GM12864 (cell line): ENCODE results near the gene EIF3F.

Experiments used
- DNase-seq: peaks from one replicate; pipeline ENCODE4 v3.0.0-alpha.2; 2011; ENCODE audit warnings: low read depth
- H3K4me3 ChIP-seq: 2 replicates; pipeline ENCODE4 v1.5.1; 2011; ENCODE audit warnings: mild to moderate bottlenecking, low read depth, low read length, control low read depth
- CTCF ChIP-seq: IDR thresholded peaks from 2 replicates; pipeline ENCODE4 v1.5.1; 2011; ENCODE audit warnings: low read depth, mild to moderate bottlenecking, moderate library complexity, low read length, control low read depth, inconsistent platforms; ENCODE audit errors: missing control alignments

Gene EIF3F

GRCh38 chr11:8034604-8035190 is 47.6 kb downstream of the EIF3F start:
- DNase-seq = no peak
- no peak overlapping the region for H3K4me3 ChIP-seq

GRCh38 chr11:8035200-8035855 is 48.2 kb downstream of the EIF3F start:
- no peak for DNase-seq
- no peak overlapping the region for H3K4me3 ChIP-seq
- no peak for TF ChIP-seq CTCF

More at GRCh38 chr11:8034604-8035190, 47.6 kb downstream of the EIF3F start:
- TF ChIP-seq CTCF = no peak

GRCh38 chr11:8036002-8036802 is 49.1 kb downstream of the EIF3F start:
- DNase-seq = no peak
- H3K4me3 ChIP-seq = no peak overlapping the region
- no peak for TF ChIP-seq CTCF

GRCh38 chr11:8036986-8037385 is 49.8 kb downstream of the EIF3F start:
- DNase-seq = no peak
- TF ChIP-seq CTCF = no peak
- no peak overlapping the region for H3K4me3 ChIP-seq

GRCh38 chr11:8038393-8038792 is 51.3 kb downstream of the EIF3F start:
- H3K4me3 ChIP-seq = no peak overlapping the region
- no peak for TF ChIP-seq CTCF

GRCh38 chr11:8038811-8039529 is 51.8 kb downstream of the EIF3F start:
- TF ChIP-seq CTCF = no peak
- no peak overlapping the region for H3K4me3 ChIP-seq
- no peak for DNase-seq

More at GRCh38 chr11:8038393-8038792, 51.3 kb downstream of the EIF3F start:
- DNase-seq = no peak
